Naive thymus-derived CD4-positive, alpha-beta T cell (primary cell): ENCODE measurements around the gene RAB28. TPM values are rescaled to one million over a fixed set of nuclear protein-coding genes. Genes with fewer than 3 reads are reported as not detected.

Experiments
- ATAC-seq: fragments of 150-1000 bp; cut with Tn5 transposase; 2 replicates; pipeline ENCODE4 v1.10.0; 2021; ENCODE audit warnings: mild to moderate bottlenecking, moderate library complexity
- CTCF ChIA-PET: fragments of 350-600 bp; sonication (Branson Sonifier 250); formaldehyde crosslinking; loops from one replicate; lab custom pipeline; 2021; ENCODE audit warnings: antibody characterized with exemption; lab: Charles Lee
- POLR2A ChIA-PET: fragments of 350-600 bp; sonication (Branson Sonifier 250); formaldehyde crosslinking; loops from one replicate; lab custom pipeline; 2021; ENCODE audit warnings: antibody characterized with exemption, inconsistent platforms; lab: Charles Lee
- DNase-seq, 9 donors: peaks; one replicate each; pipeline versions ENCODE4 v3.0.0 to v3.0.0-alpha.2; 2020 to 2022; ENCODE audit warnings: mixed read lengths in 1 of 9
- H3K27ac ChIP-seq: one replicate; pipeline ENCODE4 v1.7.0; 2013; ENCODE audit warnings: mild to moderate bottlenecking, low read depth, low read length, moderate library complexity
- H3K27me3 ChIP-seq, 2 donors: one replicate each; pipeline ENCODE4 v1.7.0; 2013; ENCODE audit warnings: low read length in 2 of 2, mild to moderate bottlenecking in 2 of 2, moderate library complexity in 2 of 2; ENCODE audit not compliant: control insufficient read depth in 2 of 2, insufficient read depth in 2 of 2
- H3K36me3 ChIP-seq, 3 experiments: 1 replicate in 2 of 3; 2 replicates in 1 of 3; pipeline ENCODE4 v1.7.0; 2013; ENCODE audit warnings: low read length in 3 of 3, mild to moderate bottlenecking in 3 of 3, moderate library complexity in 1 of 3; ENCODE audit not compliant: insufficient read depth in 3 of 3, control insufficient read depth in 2 of 3
- H3K4me1 ChIP-seq, 2 donors: one replicate each; pipeline ENCODE4 v1.7.0; 2013; ENCODE audit warnings: low read length in 2 of 2, mild to moderate bottlenecking in 2 of 2, moderate library complexity in 1 of 2; ENCODE audit not compliant: control insufficient read depth in 2 of 2, insufficient read depth in 2 of 2
- H3K4me3 ChIP-seq: 2 replicates; pipeline ENCODE4 v1.7.0; 2013; ENCODE audit warnings: mild to moderate bottlenecking, low read length
- H3K9me3 ChIP-seq, 3 experiments: 1 replicate in 2 of 3; 2 replicates in 1 of 3; pipeline ENCODE4 v1.7.0; 2013; ENCODE audit warnings: low read length in 3 of 3; ENCODE audit not compliant: control insufficient read depth in 2 of 3
- H3K27ac Mint-ChIP-seq, 9 donors: one replicate each; pipeline ENCODE4 v1.8.0; 2020 to 2022; ENCODE audit warnings: mixed read lengths in 9 of 9, mild to moderate bottlenecking in 8 of 9, moderate library complexity in 5 of 9, inconsistent platforms in 2 of 9
- H3K27me3 Mint-ChIP-seq, 5 donors: one replicate each; pipeline ENCODE4 v1.8.0; 2021 to 2022; ENCODE audit warnings: mixed read lengths in 5 of 5, mild to moderate bottlenecking in 1 of 5
- H3K36me3 Mint-ChIP-seq, 5 donors: one replicate each; pipeline ENCODE4 v1.8.0; 2020 to 2022; ENCODE audit warnings: mixed read lengths in 5 of 5, mild to moderate bottlenecking in 3 of 5, inconsistent platforms in 1 of 5
- H3K4me1 Mint-ChIP-seq, 7 donors: one replicate each; pipeline ENCODE4 v1.8.0; 2020 to 2022; ENCODE audit warnings: mixed read lengths in 7 of 7, mild to moderate bottlenecking in 3 of 7, inconsistent platforms in 1 of 7
- H3K4me3 Mint-ChIP-seq, 10 donors: one replicate each; pipeline ENCODE4 v1.8.0; 2020 to 2022; ENCODE audit warnings: mild to moderate bottlenecking in 10 of 10, mixed read lengths in 10 of 10, moderate library complexity in 6 of 10, inconsistent platforms in 2 of 10
- H3K9me3 Mint-ChIP-seq, 11 donors: one replicate each; pipeline ENCODE4 v1.8.0; 2020 to 2022; ENCODE audit warnings: mixed read lengths in 11 of 11, mild to moderate bottlenecking in 4 of 11, inconsistent platforms in 1 of 11, moderate library complexity in 1 of 11
- intact Hi-C, 2 donors: fragments of 100-400 bp; cut with micrococcal nuclease; formaldehyde crosslinking; loops; one replicate each; pipeline ENCODE4 v1.15.1; 2023
- polyA plus RNA-seq, 2 donors: library from polyadenylated mRNA; unstranded; fragments of 300-500 nt; fragmentation: Illumina TruSeq; gene quantifications; one replicate each; pipeline ENCODE4 v1.2.3, GENCODE V29; 2021
- total RNA-seq, 6 experiments: library from RNA in 5 of 6; stranded (reverse) in 5 of 6; gene quantifications; 1 replicate in 5 of 6; 2 replicates in 1 of 6; pipeline ENCODE4 v1.2.3 and lab custom pipeline; 2021 to 2026

RAB28 gene
- total and polyA plus RNA-seq, 7 experiments from 2014 or later, result 8.0 to 16.1 (median 14.0) TPM

DNA sequence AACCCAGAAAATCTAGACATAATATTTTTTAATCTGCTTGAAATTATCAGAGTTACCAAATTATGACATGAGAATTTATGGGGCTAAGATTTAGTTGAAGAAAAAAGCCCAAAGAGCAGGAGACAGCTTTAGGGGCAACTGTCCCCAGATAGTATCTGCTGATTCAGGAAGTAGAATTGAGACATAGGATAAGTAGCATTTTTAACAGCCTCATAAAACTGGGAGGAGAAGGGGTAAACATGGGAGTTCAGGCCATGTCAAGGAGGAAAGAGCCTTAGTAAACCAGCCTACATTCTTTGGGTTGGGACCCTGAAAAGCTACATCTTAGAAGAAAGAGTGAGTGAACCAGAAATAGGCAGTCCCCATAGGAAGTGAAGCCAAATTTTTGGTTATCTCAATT is 9.7 kb upstream of the RAB28 start:
- H3K27me3 Mint-ChIP-seq, result peaks cover 16 to 59% (median 52%) of the 10 kb centered on the region in 5 donors
- Histone ChIP-seq H3K4me3 (no peak overlapping the region), H3K4me1 (no peaks in the 10 kb centered on the region), H3K9me3 (no peaks in the 10 kb centered on the region), H3K27me3 (peaks cover 5 to 6% of the 10 kb centered on the region in 2 donors), H3K27ac (no peak overlapping the region), H3K36me3 (no peaks in the 10 kb centered on the region)
- ChIA-PET CTCF (no interaction called here), POLR2A (interaction anchor here (0.6 to 0.9 kb wide), 2 partner anchors 9 to 12 kb away, joined by 3 to 4 read pairs; no protein-coding TSS in a partner anchor)
- no peak for ATAC-seq
- no peaks in the 10 kb centered on the region for H3K36me3 Mint-ChIP-seq
- no peak overlapping the region for H3K4me3 Mint-ChIP-seq
- no peaks in the 10 kb centered on the region for H3K4me1 Mint-ChIP-seq
- H3K9me3 Mint-ChIP-seq, result peaks cover 0 to 7% (median 0%) of the 10 kb centered on the region in 11 donors
- H3K27ac Mint-ChIP-seq, result no peak overlapping the region
- intact Hi-C loops, result no loop called here
- DNase-seq, result no peak

DNA sequence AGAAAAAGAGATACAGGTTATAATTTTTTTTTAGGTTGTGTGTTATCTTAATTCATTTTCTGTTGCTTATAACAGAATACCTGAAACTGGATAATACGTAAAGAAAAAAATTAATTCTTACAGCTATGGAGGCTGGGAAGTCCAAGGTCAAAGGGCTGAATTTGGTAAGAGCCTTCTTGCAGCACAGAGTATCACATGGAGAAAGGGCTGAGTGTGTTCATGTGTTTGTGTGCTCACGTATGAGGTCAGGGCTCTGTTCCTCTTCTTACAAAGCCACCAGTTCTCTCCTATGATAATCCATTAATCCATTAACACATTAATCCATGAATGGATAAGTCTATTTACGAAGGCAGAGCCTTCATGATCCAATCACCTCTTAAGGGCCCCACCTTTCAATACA is 8.6 kb upstream of the RAB28 start:
- intact Hi-C loops, result no loop called here
- Histone ChIP-seq H3K36me3 (no peaks in the 10 kb centered on the region), H3K4me3 (no peak overlapping the region), H3K27ac (no peak overlapping the region), H3K27me3 (peaks cover 5 to 6% of the 10 kb centered on the region in 2 donors), H3K4me1 (no peaks in the 10 kb centered on the region), H3K9me3 (no peaks in the 10 kb centered on the region)
- CTCF ChIA-PET, result interaction anchor here (0.6 kb wide), 1 partner anchor 67 kb away, joined by 3 read pairs; no protein-coding TSS in a partner anchor
- POLR2A ChIA-PET, result no interaction called here
- H3K27ac Mint-ChIP-seq, result no peak overlapping the region
- H3K4me1 Mint-ChIP-seq, result no peaks in the 10 kb centered on the region
- H3K27me3 Mint-ChIP-seq, result peaks cover 14 to 58% (median 56%) of the 10 kb centered on the region in 5 donors
- no peaks in the 10 kb centered on the region for H3K36me3 Mint-ChIP-seq
- H3K9me3 Mint-ChIP-seq, result peaks cover 0 to 7% (median 2%) of the 10 kb centered on the region in 11 donors
- H3K4me3 Mint-ChIP-seq, result no peak overlapping the region
- ATAC-seq (no peak), DNase-seq (no peak)

DNA sequence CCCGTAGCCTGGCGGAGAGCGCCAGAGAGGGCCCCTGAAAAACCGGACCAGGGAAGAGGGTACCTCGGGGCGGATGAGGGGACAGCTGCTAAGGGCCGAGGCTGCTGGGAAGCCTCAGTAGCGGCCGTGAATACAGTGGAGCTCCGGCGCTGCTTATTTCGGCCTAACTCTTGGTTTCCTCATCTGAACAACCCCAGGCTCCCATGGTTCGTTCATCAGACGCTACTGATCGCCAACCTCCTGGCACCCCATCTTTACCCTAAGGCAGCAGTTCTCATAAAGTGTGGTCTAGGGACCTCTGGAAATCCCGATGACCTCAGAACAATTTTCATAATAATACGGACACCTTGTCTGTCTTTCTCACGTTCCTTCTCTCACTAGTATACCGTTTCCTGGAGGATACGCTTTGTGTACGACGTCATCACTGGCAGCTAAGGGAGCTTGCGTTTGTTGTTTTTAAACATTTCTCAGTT is 645 bp upstream of the RAB28 start:
- Histone ChIP-seq H3K9me3 (no peaks in the 10 kb centered on the region), H3K27ac (peak overlapping the region; percentile 99), H3K27me3 (no peaks in the 10 kb centered on the region), H3K4me3 (peak overlapping the region; percentile 81), H3K36me3 (peaks cover 0 to 4% (median 0%) of the 10 kb centered on the region in 3 experiments), H3K4me1 (peaks cover 15 to 18% of the 10 kb centered on the region in 2 donors)
- Mint-ChIP-seq H3K9me3 (peaks cover 0 to 2% (median 0%) of the 10 kb centered on the region in 11 donors), H3K27me3 (peaks cover 3 to 20% (median 11%) of the 10 kb centered on the region in 5 donors), H3K27ac (peak overlapping the region; percentile 87 to 100 (median 99)), H3K36me3 (peaks cover 0 to 2% (median 0%) of the 10 kb centered on the region in 5 donors), H3K4me3 (peak overlapping the region; percentile 79 to 98 (median 94)), H3K4me1 (peaks cover 12 to 42% (median 28%) of the 10 kb centered on the region in 7 donors)
- DNase-seq, result peak in 1 of 9 donors; percentile 66
- ATAC-seq, result peak; percentile 51
- CTCF ChIA-PET, result no interaction called here
- POLR2A ChIA-PET, result interaction anchor here (1.0 kb wide), 1 partner anchor 10 kb away, joined by 3 read pairs; no protein-coding TSS in a partner anchor
- intact Hi-C loops, result loop anchor here (1.0 to 2.0 kb wide), 5 partner anchors 31 to 1517 kb away; partner anchors contain the start of gene BOD1L1 (in 2 of the 2)

DNA sequence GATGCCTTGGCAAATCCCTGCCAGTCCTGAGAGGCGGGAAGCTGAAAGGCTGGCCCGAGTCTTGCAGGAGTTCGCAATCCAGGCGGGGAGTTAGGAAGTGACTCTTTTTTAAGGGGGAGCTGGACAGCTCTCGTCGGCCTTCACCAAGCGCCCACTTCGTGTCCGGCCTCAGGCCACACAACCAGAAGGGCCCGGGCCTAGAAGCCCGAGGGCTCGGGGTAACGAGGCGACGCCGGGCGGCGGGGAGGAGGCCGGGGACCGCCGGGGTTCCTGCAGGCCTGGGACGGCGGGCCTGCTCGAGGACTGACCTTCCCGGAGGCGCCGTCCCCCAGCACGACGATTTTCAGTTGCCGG is 395 bp downstream of the RAB28 start:
- Mint-ChIP-seq H3K27ac (peak overlapping the region; percentile 73 to 100 (median 96)), H3K27me3 (peaks cover 0 to 13% (median 3%) of the 10 kb centered on the region in 5 donors), H3K36me3 (peaks cover 0 to 4% (median 1%) of the 10 kb centered on the region in 5 donors), H3K4me3 (peak overlapping the region; percentile 79 to 98 (median 94)), H3K4me1 (peaks cover 12 to 42% (median 28%) of the 10 kb centered on the region in 7 donors), H3K9me3 (peaks cover 0 to 2% (median 0%) of the 10 kb centered on the region in 11 donors)
- CTCF ChIA-PET, result no interaction called here
- intact Hi-C loops, result loop anchor here (1.0 to 2.0 kb wide), 4 partner anchors 64 to 1518 kb away; partner anchors contain the start of gene BOD1L1 (in 2 of the 2)
- Histone ChIP-seq H3K4me3 (peak overlapping the region; percentile 81), H3K27ac (peak overlapping the region; percentile 99), H3K36me3 (peaks cover 0 to 4% (median 0%) of the 10 kb centered on the region in 3 experiments), H3K4me1 (peaks cover 15 to 18% of the 10 kb centered on the region in 2 donors), H3K9me3 (no peaks in the 10 kb centered on the region), H3K27me3 (no peaks in the 10 kb centered on the region)
- DNase-seq, result peak in 5 of 9 donors; percentile 10 to 36 (median 11)
- POLR2A ChIA-PET, result interaction anchor here (0.5 to 1.1 kb wide), 3 partner anchors 12 to 144 kb away, joined by 3 to 7 read pairs (median 3); partner anchors contain the start of gene BOD1L1
- ATAC-seq, result peak; percentile 0

DNA sequence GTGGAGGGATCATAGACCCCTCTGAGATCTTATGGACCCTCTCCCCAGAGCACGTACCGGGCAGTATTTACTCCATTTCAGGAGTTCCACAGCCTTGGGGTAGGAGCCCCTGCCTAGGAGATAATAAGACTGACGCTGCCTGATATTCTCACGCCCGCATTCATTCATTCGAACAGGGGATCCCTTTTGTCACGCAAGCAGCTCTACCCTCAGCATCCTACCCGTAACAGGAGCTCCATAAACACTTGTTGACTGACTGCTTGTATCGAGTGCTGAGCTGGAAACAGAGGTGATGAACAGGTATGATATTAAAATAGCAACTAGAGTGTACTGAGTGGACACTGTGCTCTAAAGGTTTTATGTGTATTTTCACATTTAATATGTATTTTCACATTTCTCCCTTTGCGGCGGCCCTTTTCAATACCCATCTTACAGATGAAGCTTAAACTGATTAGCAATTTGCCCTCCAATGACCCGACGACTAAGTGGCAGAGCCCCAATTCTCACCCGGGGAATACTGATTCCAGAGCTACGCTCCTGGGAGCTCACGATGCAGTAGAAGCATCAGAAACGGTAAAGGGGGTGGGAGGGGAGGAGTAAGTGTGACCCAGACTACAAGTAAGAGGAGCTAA is 888 bp downstream of the RAB28 start:
- H3K9me3 ChIP-seq, result no peaks in the 10 kb centered on the region
- Mint-ChIP-seq H3K27me3 (peaks cover 0 to 9% (median 0%) of the 10 kb centered on the region in 5 donors), H3K4me1 (peaks cover 12 to 42% (median 28%) of the 10 kb centered on the region in 7 donors), H3K36me3 (peaks cover 0 to 5% (median 2%) of the 10 kb centered on the region in 5 donors), H3K4me3 (peak overlapping the region; percentile 79 to 97 (median 92)), H3K9me3 (no peaks in the 10 kb centered on the region), H3K27ac (peak overlapping the region; percentile 73 to 96 (median 93))
- H3K4me3 ChIP-seq, result peak overlapping the region; percentile 81
- intact Hi-C loops, result no loop called here
- ChIA-PET POLR2A (interaction anchor here (0.5 to 1.1 kb wide), 2 partner anchors 13 to 145 kb away, joined by 3 read pairs; partner anchors contain the start of gene BOD1L1), CTCF (no interaction called here)
- peaks cover 0 to 4% (median 0%) of the 10 kb centered on the region in 3 experiments for H3K36me3 ChIP-seq
- H3K27me3 ChIP-seq, result no peaks in the 10 kb centered on the region
- no peak for ATAC-seq
- peak in 3 of 9 donors; percentile 3 to 18 (median 15) for DNase-seq
- peak overlapping the region; percentile 99 for H3K27ac ChIP-seq
- H3K4me1 ChIP-seq, result peaks cover 15 to 18% of the 10 kb centered on the region in 2 donors

DNA sequence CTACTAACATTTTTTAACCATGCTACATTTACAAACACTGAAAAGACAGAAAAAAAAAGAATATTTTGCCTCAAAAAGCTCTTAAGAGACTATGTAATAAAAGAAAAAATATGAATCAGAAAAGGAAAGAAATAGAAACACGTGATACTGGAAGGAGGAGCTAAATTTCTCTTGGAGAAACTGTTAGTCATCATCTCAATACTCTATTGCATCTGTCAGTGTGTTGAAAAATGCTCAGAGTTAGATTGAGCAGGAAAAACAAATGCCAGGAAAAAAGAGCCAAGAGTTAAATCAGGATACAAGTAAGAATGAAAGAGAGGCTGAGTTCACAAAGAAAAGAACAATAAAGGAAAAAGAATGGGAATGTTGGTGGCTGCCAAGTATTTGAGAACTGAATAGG is 2.6 kb downstream of the RAB28 start:
- POLR2A ChIA-PET, result interaction anchor here (0.7 kb wide), 1 partner anchor 13 kb away, joined by 4 read pairs; no protein-coding TSS in a partner anchor
- Histone ChIP-seq H3K36me3 (peaks cover 0 to 4% (median 0%) of the 10 kb centered on the region in 3 experiments), H3K4me3 (no peak overlapping the region), H3K27ac (no peak overlapping the region), H3K27me3 (no peaks in the 10 kb centered on the region), H3K4me1 (peaks cover 15 to 18% of the 10 kb centered on the region in 2 donors), H3K9me3 (no peaks in the 10 kb centered on the region)
- no peak for DNase-seq
- no peaks in the 10 kb centered on the region for H3K9me3 Mint-ChIP-seq
- intact Hi-C loops, result no loop called here
- peaks cover 0 to 5% (median 2%) of the 10 kb centered on the region in 5 donors for H3K36me3 Mint-ChIP-seq
- H3K4me3 Mint-ChIP-seq, result peak overlapping the region in 8 of 10 donors; percentile 5 to 45 (median 19)
- ATAC-seq, result no peak
- CTCF ChIA-PET, result no interaction called here
- no peaks in the 10 kb centered on the region for H3K27me3 Mint-ChIP-seq
- H3K27ac Mint-ChIP-seq, result peak overlapping the region in 4 of 9 donors; percentile 2 to 83 (median 38)
- peaks cover 12 to 42% (median 28%) of the 10 kb centered on the region in 7 donors for H3K4me1 Mint-ChIP-seq
